ENCODE measurements around the gene PPIF.

PPIF gene

DNA sequence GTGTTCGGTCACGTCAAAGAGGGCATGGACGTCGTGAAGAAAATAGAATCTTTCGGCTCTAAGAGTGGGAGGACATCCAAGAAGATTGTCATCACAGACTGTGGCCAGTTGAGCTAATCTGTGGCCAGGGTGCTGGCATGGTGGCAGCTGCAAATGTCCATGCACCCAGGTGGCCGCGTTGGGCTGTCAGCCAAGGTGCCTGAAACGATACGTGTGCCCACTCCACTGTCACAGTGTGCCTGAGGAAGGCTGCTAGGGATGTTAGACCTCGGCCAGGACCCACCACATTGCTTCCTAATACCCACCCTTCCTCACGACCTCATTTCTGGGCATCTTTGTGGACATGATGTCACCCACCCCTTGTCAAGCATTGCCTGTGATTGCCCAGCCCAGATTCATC, 6.5 kb downstream of the PPIF start:
- peaks cover 51% of the 10 kb centered on the region for H3K79me1 ChIP-seq (replicated peaks; ENCODE audit: low read length, poor library complexity, severe bottlenecking)
- no peak overlapping the region for H3K4ac ChIP-seq (ENCODE audit: low read depth in 1 of 2, low read length in 2 of 2)
- no peak overlapping the region for H3K4me2 ChIP-seq (ENCODE audit: low read length, poor library complexity, severe bottlenecking)
- H4K8ac ChIP-seq (ENCODE audit: low read length): no peak overlapping the region
- no peak overlapping the region for H4K91ac ChIP-seq (ENCODE audit: low read length)
- no peak overlapping the region for H3K9ac ChIP-seq (ENCODE audit: low read length)
- H3K9me3 ChIP-seq (ENCODE audit: control insufficient read depth, low read length): no peaks in the 10 kb centered on the region
- no peak overlapping the region for H2BK5ac ChIP-seq (ENCODE audit: low read depth, low read length, poor library complexity, severe bottlenecking)
- H2BK15ac ChIP-seq (ENCODE audit: low read depth, poor library complexity, severe bottlenecking): no peak overlapping the region
- no peak for DNase-seq
- H2BK12ac ChIP-seq (ENCODE audit: low read length in 2 of 2): no peak overlapping the region
- H2AFZ ChIP-seq (ENCODE audit: low read depth, low read length): no peak overlapping the region
- no peaks in the 10 kb centered on the region for H3K27me3 ChIP-seq (ENCODE audit: control insufficient read depth in 1 of 2, insufficient read depth in 1 of 2, low read length in 2 of 2)
- no peak overlapping the region for H2BK120ac ChIP-seq (ENCODE audit: low read depth, low read length)
- H3K27ac ChIP-seq (ENCODE audit: low read length, poor library complexity, severe bottlenecking): no peak overlapping the region
- H3K4me3 ChIP-seq (ENCODE audit: insufficient read depth in 1 of 2, low read depth in 1 of 2, low read length in 2 of 2): no peak overlapping the region
- no peak overlapping the region for H3K14ac ChIP-seq (ENCODE audit: low read length in 2 of 2)
- over 99% methylated on average over 11 of the region's 11 CpGs for WGBS
- peaks cover 70 to 82% of the 10 kb centered on the region in 2 experiments for H3K36me3 ChIP-seq (ENCODE audit: control insufficient read depth in 1 of 2, insufficient read depth in 2 of 2, low read depth in 1 of 2, low read length in 2 of 2)
- peaks cover 16% of the 10 kb centered on the region for H3K4me1 ChIP-seq (ENCODE audit: control insufficient read depth, insufficient read depth, low read depth, low read length)
- no peak overlapping the region for H2AK5ac ChIP-seq (ENCODE audit: low read length, severe bottlenecking)
- H3K23ac ChIP-seq (ENCODE audit: low read length in 2 of 2): no peak overlapping the region
- H3K18ac ChIP-seq (ENCODE audit: low read depth in 1 of 2, low read length in 2 of 2): no peak overlapping the region

DNA sequence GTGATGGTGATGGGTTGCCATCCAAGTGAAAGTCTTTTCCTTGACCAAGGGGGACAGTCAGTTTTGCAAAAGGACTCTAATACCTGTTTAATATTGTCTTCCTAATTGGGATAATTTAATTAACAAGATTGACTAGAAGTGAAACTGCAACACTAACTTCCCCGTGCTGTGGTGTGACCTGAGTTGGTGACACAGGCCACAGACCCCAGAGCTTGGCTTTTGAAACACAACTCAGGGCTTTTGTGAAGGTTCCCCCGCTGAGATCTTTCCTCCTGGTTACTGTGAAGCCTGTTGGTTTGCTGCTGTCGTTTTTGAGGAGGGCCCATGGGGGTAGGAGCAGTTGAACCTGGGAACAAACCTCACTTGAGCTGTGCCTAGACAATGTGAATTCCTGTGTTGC, 6.9 kb downstream of the PPIF start:
- Histone ChIP-seq H2BK5ac (ENCODE audit: low read depth, low read length, poor library complexity, severe bottlenecking) (no peak overlapping the region), H3K4ac (ENCODE audit: low read depth in 1 of 2, low read length in 2 of 2) (no peak overlapping the region), H3K27me3 (ENCODE audit: control insufficient read depth in 1 of 2, insufficient read depth in 1 of 2, low read length in 2 of 2) (no peaks in the 10 kb centered on the region), H4K91ac (ENCODE audit: low read length) (no peak overlapping the region), H3K4me2 (ENCODE audit: low read length, poor library complexity, severe bottlenecking) (no peak overlapping the region), H3K9me3 (ENCODE audit: control insufficient read depth, low read length) (no peaks in the 10 kb centered on the region), H3K9ac (ENCODE audit: low read length) (no peak overlapping the region), H2BK15ac (ENCODE audit: low read depth, poor library complexity, severe bottlenecking) (no peak overlapping the region), H3K18ac (ENCODE audit: low read depth in 1 of 2, low read length in 2 of 2) (no peak overlapping the region), H3K27ac (ENCODE audit: low read length, poor library complexity, severe bottlenecking) (no peak overlapping the region), H3K4me1 (ENCODE audit: control insufficient read depth, insufficient read depth, low read depth, low read length) (peaks cover 11% of the 10 kb centered on the region), H3K4me3 (ENCODE audit: insufficient read depth in 1 of 2, low read depth in 1 of 2, low read length in 2 of 2) (no peak overlapping the region), H2AK5ac (ENCODE audit: low read length, severe bottlenecking) (no peak overlapping the region), H3K36me3 (ENCODE audit: control insufficient read depth in 1 of 2, insufficient read depth in 2 of 2, low read depth in 1 of 2, low read length in 2 of 2) (peaks cover 66 to 78% of the 10 kb centered on the region in 2 experiments), H3K23ac (ENCODE audit: low read length in 2 of 2) (no peak overlapping the region), H3K14ac (ENCODE audit: low read length in 2 of 2) (no peak overlapping the region), H3K79me1 (replicated peaks; ENCODE audit: low read length, poor library complexity, severe bottlenecking) (peaks cover 47% of the 10 kb centered on the region), H2AFZ (ENCODE audit: low read depth, low read length) (no peak overlapping the region), H4K8ac (ENCODE audit: low read length) (no peak overlapping the region), H2BK12ac (ENCODE audit: low read length in 2 of 2) (no peak overlapping the region), H2BK120ac (ENCODE audit: low read depth, low read length) (no peak overlapping the region)
- 90% methylated on average over 3 of the region's 3 CpGs for WGBS
- DNase-seq: no peak

DNA sequence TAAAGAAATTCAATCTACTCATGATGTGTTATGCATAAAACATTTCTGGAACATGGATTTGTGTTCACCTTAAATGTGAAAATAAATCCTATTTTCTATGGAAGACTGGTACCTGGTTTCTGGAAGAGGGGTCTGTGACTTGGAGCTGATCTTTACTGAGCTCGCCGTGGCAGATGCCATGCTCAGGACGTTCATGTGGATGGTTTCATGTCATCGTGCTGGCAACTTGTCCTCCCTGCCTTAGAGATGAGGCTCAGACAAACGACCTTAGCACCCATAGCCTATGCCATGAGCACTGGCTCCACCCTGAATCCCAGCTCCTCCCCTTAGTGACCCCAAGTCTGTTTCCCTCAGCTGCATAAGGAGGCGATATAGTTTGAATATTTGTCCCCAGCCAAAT, 7.3 kb downstream of the PPIF start:
- no peak overlapping the region for H3K27ac ChIP-seq (ENCODE audit: low read length, poor library complexity, severe bottlenecking)
- H2AK5ac ChIP-seq (ENCODE audit: low read length, severe bottlenecking): no peak overlapping the region
- no peak overlapping the region for H3K23ac ChIP-seq (ENCODE audit: low read length in 2 of 2)
- H2BK15ac ChIP-seq (ENCODE audit: low read depth, poor library complexity, severe bottlenecking): no peak overlapping the region
- H3K18ac ChIP-seq (ENCODE audit: low read depth in 1 of 2, low read length in 2 of 2): no peak overlapping the region
- no peaks in the 10 kb centered on the region for H3K27me3 ChIP-seq (ENCODE audit: control insufficient read depth in 1 of 2, insufficient read depth in 1 of 2, low read length in 2 of 2)
- no peak overlapping the region for H2BK5ac ChIP-seq (ENCODE audit: low read depth, low read length, poor library complexity, severe bottlenecking)
- H3K36me3 ChIP-seq (ENCODE audit: control insufficient read depth in 1 of 2, insufficient read depth in 2 of 2, low read depth in 1 of 2, low read length in 2 of 2): peaks cover 61 to 74% of the 10 kb centered on the region in 2 experiments
- H2BK12ac ChIP-seq (ENCODE audit: low read length in 2 of 2): no peak overlapping the region
- H3K4ac ChIP-seq (ENCODE audit: low read depth in 1 of 2, low read length in 2 of 2): no peak overlapping the region
- H3K4me2 ChIP-seq (ENCODE audit: low read length, poor library complexity, severe bottlenecking): no peak overlapping the region
- no peak overlapping the region for H2BK120ac ChIP-seq (ENCODE audit: low read depth, low read length)
- peaks cover 7% of the 10 kb centered on the region for H3K4me1 ChIP-seq (ENCODE audit: control insufficient read depth, insufficient read depth, low read depth, low read length)
- H3K4me3 ChIP-seq (ENCODE audit: insufficient read depth in 1 of 2, low read depth in 1 of 2, low read length in 2 of 2): no peak overlapping the region
- H3K79me1 ChIP-seq (replicated peaks; ENCODE audit: low read length, poor library complexity, severe bottlenecking): peaks cover 43% of the 10 kb centered on the region
- no peak for DNase-seq
- no peak overlapping the region for H4K91ac ChIP-seq (ENCODE audit: low read length)
- no peak overlapping the region for H4K8ac ChIP-seq (ENCODE audit: low read length)
- H3K9ac ChIP-seq (ENCODE audit: low read length): no peak overlapping the region
- H3K9me3 ChIP-seq (ENCODE audit: control insufficient read depth, low read length): no peaks in the 10 kb centered on the region
- WGBS: 96% methylated on average over 6 of the region's 6 CpGs
- H3K14ac ChIP-seq (ENCODE audit: low read length in 2 of 2): no peak overlapping the region
- no peak overlapping the region for H2AFZ ChIP-seq (ENCODE audit: low read depth, low read length)

DNA sequence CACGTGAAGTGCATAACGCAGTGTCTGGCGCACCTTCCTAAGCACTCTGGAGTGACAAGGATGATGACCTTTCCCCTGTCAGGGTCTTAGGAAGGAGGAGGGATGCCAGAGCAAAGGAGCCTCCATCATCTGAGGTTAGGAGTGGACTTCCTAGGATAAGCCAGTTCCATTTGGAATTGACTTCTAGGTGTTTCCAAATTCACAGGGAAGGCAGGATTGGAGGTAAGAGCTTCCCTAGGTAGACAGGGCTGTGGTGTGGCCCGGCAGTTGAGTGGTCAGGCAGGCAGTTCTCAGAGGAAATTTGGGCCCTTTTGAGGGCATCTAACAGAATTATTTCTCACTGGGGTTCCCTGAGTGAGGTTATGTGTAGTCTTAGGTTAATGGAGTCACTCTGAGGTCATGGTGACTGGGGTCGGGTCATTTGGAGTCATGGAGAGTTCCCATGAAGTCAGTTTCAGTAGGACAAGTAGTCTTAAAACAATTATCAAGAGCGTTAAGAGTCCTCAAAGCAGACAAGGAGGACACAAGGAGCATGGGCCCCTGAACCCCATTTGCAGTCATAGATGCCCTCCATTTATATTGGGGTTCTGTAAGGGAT, 8.2 kb downstream of the PPIF start:
- Histone ChIP-seq H3K23ac (ENCODE audit: low read length in 2 of 2) (no peak overlapping the region), H3K27me3 (ENCODE audit: control insufficient read depth in 1 of 2, insufficient read depth in 1 of 2, low read length in 2 of 2) (no peaks in the 10 kb centered on the region), H3K79me1 (replicated peaks; ENCODE audit: low read length, poor library complexity, severe bottlenecking) (peaks cover 34% of the 10 kb centered on the region), H4K8ac (ENCODE audit: low read length) (peak overlapping the region; percentile 13), H2AK5ac (ENCODE audit: low read length, severe bottlenecking) (no peak overlapping the region), H3K36me3 (ENCODE audit: control insufficient read depth in 1 of 2, insufficient read depth in 2 of 2, low read depth in 1 of 2, low read length in 2 of 2) (peaks cover 52 to 65% of the 10 kb centered on the region in 2 experiments), H3K9me3 (ENCODE audit: control insufficient read depth, low read length) (no peaks in the 10 kb centered on the region), H2BK5ac (ENCODE audit: low read depth, low read length, poor library complexity, severe bottlenecking) (no peak overlapping the region), H3K27ac (ENCODE audit: low read length, poor library complexity, severe bottlenecking) (no peak overlapping the region), H3K9ac (ENCODE audit: low read length) (no peak overlapping the region), H2BK120ac (ENCODE audit: low read depth, low read length) (no peak overlapping the region), H2BK15ac (ENCODE audit: low read depth, poor library complexity, severe bottlenecking) (no peak overlapping the region), H3K4me2 (ENCODE audit: low read length, poor library complexity, severe bottlenecking) (no peak overlapping the region), H3K4me1 (ENCODE audit: control insufficient read depth, insufficient read depth, low read depth, low read length) (no peaks in the 10 kb centered on the region), H3K18ac (ENCODE audit: low read depth in 1 of 2, low read length in 2 of 2) (no peak overlapping the region), H3K4ac (ENCODE audit: low read depth in 1 of 2, low read length in 2 of 2) (no peak overlapping the region), H3K4me3 (ENCODE audit: insufficient read depth in 1 of 2, low read depth in 1 of 2, low read length in 2 of 2) (no peak overlapping the region), H4K91ac (ENCODE audit: low read length) (no peak overlapping the region), H3K14ac (ENCODE audit: low read length in 2 of 2) (no peak overlapping the region), H2BK12ac (ENCODE audit: low read length in 2 of 2) (no peak overlapping the region), H2AFZ (ENCODE audit: low read depth, low read length) (no peak overlapping the region)
- WGBS: 88% methylated on average over 6 of the region's 6 CpGs
- DNase-seq: no peak
